ENCODE measurements around the gene FARS2. TPM values are rescaled to one million over a fixed set of nuclear protein-coding genes. Genes with fewer than 3 reads are reported as not detected.

FARS2 gene
- polyA plus RNA-seq, 3 donors = 12.2 to 21.6 (median 17.7) TPM

- peaks cover under 1 to 8% of the 10 kb centered on the region in 2 donors for H3K36me3 Mint-ChIP-seq
- H3K27me3 Mint-ChIP-seq (ENCODE audit: low read depth in 3 of 3) = peaks cover 0 to 1% (median 0%) of the 10 kb centered on the region in 3 donors
- Histone ChIP-seq H3K4me2 (replicated peaks; ENCODE audit: extremely low read depth, low read length, poor library complexity, severe bottlenecking) (no peak overlapping the region), H3K27me3 (ENCODE audit: control insufficient read depth in 2 of 2, insufficient read depth in 2 of 2, low read length in 2 of 2) (no peaks in the 10 kb centered on the region), H3K36me3 (replicated peaks in 1 of 2; ENCODE audit: control insufficient read depth in 1 of 2, insufficient read depth in 2 of 2, low read length in 2 of 2) (peaks cover 0 to 3% of the 10 kb centered on the region in 2 donors), H3K9ac (ENCODE audit: insufficient read depth, low read length, poor library complexity, severe bottlenecking) (no peak overlapping the region), H3K9me3 (replicated peaks in 1 of 2; ENCODE audit: control insufficient read depth in 1 of 2, insufficient read depth in 1 of 2, low read length in 2 of 2) (peaks cover 3 to 8% of the 10 kb centered on the region in 2 donors), H3K79me2 (ENCODE audit: insufficient read depth, low read length) (no peaks in the 10 kb centered on the region), H2AFZ (ENCODE audit: insufficient read depth, low read depth, low read length, poor library complexity, severe bottlenecking) (no peak overlapping the region), H3K27ac (ENCODE audit: low read depth in 1 of 2, low read length in 2 of 2) (no peak overlapping the region), H3K4me1 (ENCODE audit: control insufficient read depth in 1 of 2, insufficient read depth in 2 of 2, low read length in 2 of 2) (no peaks in the 10 kb centered on the region), H4K20me1 (ENCODE audit: insufficient read depth, low read length) (no peaks in the 10 kb centered on the region), H3K4me3 (replicated peaks in 1 of 3; ENCODE audit: low read depth in 2 of 3, low read length in 3 of 3) (no peak overlapping the region)
- H3K9me3 Mint-ChIP-seq = peaks cover 3 to 8% (median 5%) of the 10 kb centered on the region in 7 donors
- H3K27ac Mint-ChIP-seq = no peak overlapping the region
- intact Hi-C loops (cut with micrococcal nuclease) = no loop called here
- no peak overlapping the region for H3K4me3 Mint-ChIP-seq
- WGBS (ENCODE audit: insufficient coverage) = 87% methylated on average over 11 of the region's 13 CpGs
- TF ChIP-seq CTCF (IDR thresholded peaks at IDR 0.05) = no peak
- H3K4me1 Mint-ChIP-seq = peaks cover 5% of the 10 kb centered on the region
- no peak for DNase-seq
Measured at GRCh38 chr6:5645328-5646290, 384.3 kb downstream of the FARS2 start.

- H3K79me2 ChIP-seq (ENCODE audit: insufficient read depth, low read length) = no peaks in the 10 kb centered on the region
- no peak overlapping the region for H3K9ac ChIP-seq (ENCODE audit: insufficient read depth, low read length, poor library complexity, severe bottlenecking)
- 98% methylated on average over 9 of the region's 17 CpGs for WGBS (ENCODE audit: insufficient coverage)
- peaks cover 0 to 2% (median 0%) of the 10 kb centered on the region in 3 donors for H3K27me3 Mint-ChIP-seq (ENCODE audit: low read depth in 3 of 3)
- peaks cover 8 to 12% of the 10 kb centered on the region in 2 donors for H3K36me3 Mint-ChIP-seq
- no peaks in the 10 kb centered on the region for H4K20me1 ChIP-seq (ENCODE audit: insufficient read depth, low read length)
- no peak for DNase-seq
- intact Hi-C loops (cut with micrococcal nuclease) = no loop called here
- peaks cover 11% of the 10 kb centered on the region for H3K4me1 Mint-ChIP-seq
- no peak overlapping the region for H3K4me3 Mint-ChIP-seq
- H3K36me3 ChIP-seq (replicated peaks in 1 of 2; ENCODE audit: control insufficient read depth in 1 of 2, insufficient read depth in 2 of 2, low read length in 2 of 2) = no peaks in the 10 kb centered on the region
- H3K9me3 ChIP-seq (replicated peaks in 1 of 2; ENCODE audit: control insufficient read depth in 1 of 2, insufficient read depth in 1 of 2, low read length in 2 of 2) = no peaks in the 10 kb centered on the region
- H3K4me1 ChIP-seq (ENCODE audit: control insufficient read depth in 1 of 2, insufficient read depth in 2 of 2, low read length in 2 of 2) = peaks cover 6% of the 10 kb centered on the region in 2 donors
- H3K4me3 ChIP-seq (replicated peaks in 1 of 3; ENCODE audit: low read depth in 2 of 3, low read length in 3 of 3) = no peak overlapping the region
- no peak overlapping the region for H3K27ac ChIP-seq (ENCODE audit: low read depth in 1 of 2, low read length in 2 of 2)
- peaks cover 0 to 3% (median 0%) of the 10 kb centered on the region in 7 donors for H3K9me3 Mint-ChIP-seq
- H2AFZ ChIP-seq (ENCODE audit: insufficient read depth, low read depth, low read length, poor library complexity, severe bottlenecking) = no peak overlapping the region
- H3K27me3 ChIP-seq (ENCODE audit: control insufficient read depth in 2 of 2, insufficient read depth in 2 of 2, low read length in 2 of 2) = no peaks in the 10 kb centered on the region
- H3K27ac Mint-ChIP-seq = no peak overlapping the region
- no peak for TF ChIP-seq CTCF (IDR thresholded peaks at IDR 0.05)
- H3K4me2 ChIP-seq (replicated peaks; ENCODE audit: extremely low read depth, low read length, poor library complexity, severe bottlenecking) = no peak overlapping the region
Measured at GRCh38 chr6:5652406-5653137, 391.3 kb downstream of the FARS2 start.

Measured in CD14-positive monocyte (primary cell).